PC-3 (cell line): ENCODE measurements around the gene NTRK1. TPM values are rescaled to one million over a fixed set of nuclear protein-coding genes. Genes with fewer than 3 reads are reported as not detected.

Source experiments
- ATAC-seq: fragments of 200-7000 bp; cut with Tn5 transposase; 2 replicates; pipeline ENCODE4 v1.9.1; 2020; ENCODE audit warnings: mild to moderate bottlenecking, moderate library complexity
- BruUV-seq: library from RNA; stranded (reverse); fragments of 400-500 nt; replicated peaks from 2 replicates; lab custom pipeline; 2021; lab: Mats Ljungman, UMichigan
- CTCF ChIA-PET: fragments of 300-600 bp; sonication (Branson Sonifier 250); formaldehyde crosslinking; loops from one replicate; lab custom pipeline; 2022; ENCODE audit warnings: antibody characterized with exemption; lab: Charles Lee
- POLR2A ChIA-PET: fragments of 300-600 bp; sonication (Branson Sonifier 250); formaldehyde crosslinking; loops from one replicate; lab custom pipeline; 2022; ENCODE audit warnings: antibody characterized with exemption; ENCODE audit not compliant: unreplicated experiment; lab: Charles Lee
- DNase-seq: peaks from one replicate; pipeline ENCODE4 v3.0.0-alpha.2; 2015
- H2AFZ ChIP-seq: fragments of 300-600 bp; sonication (generic); 2 replicates; pipeline ENCODE4 v1.6.0; 2016; ENCODE audit warnings: antibody characterized with exemption, low read length
- H3F3A ChIP-seq: fragments of 300-600 bp; sonication (generic); one replicate; pipeline ENCODE4 v1.6.0; 2017; ENCODE audit warnings: antibody characterized with exemption, low read length, control low read depth, mild to moderate bottlenecking; ENCODE audit not compliant: unreplicated experiment
- H3K27ac ChIP-seq: fragments of 300-600 bp; sonication (generic); 2 replicates; pipeline ENCODE4 v1.5.1; 2016; ENCODE audit warnings: mild to moderate bottlenecking, low read length
- H3K27me3 ChIP-seq: fragments of 300-600 bp; sonication (generic); 2 replicates; pipeline ENCODE4 v1.6.1; 2016; ENCODE audit warnings: low read length, mixed read lengths
- H3K36me3 ChIP-seq: fragments of 300-600 bp; sonication (generic); 2 replicates; pipeline ENCODE4 v1.6.1; 2016; ENCODE audit warnings: low read depth, mixed run types, low read length, mixed read lengths
- H3K4me1 ChIP-seq: fragments of 300-600 bp; sonication (generic); 2 replicates; pipeline ENCODE4 v1.5.1; 2016; ENCODE audit warnings: low read length; ENCODE audit not compliant: insufficient read depth
- H3K4me2 ChIP-seq: fragments of 300-600 bp; sonication (generic); 2 replicates; pipeline ENCODE4 v1.6.0; 2016; ENCODE audit warnings: low read length
- H3K4me3 ChIP-seq: fragments of 300-600 bp; sonication (generic); 2 replicates; pipeline ENCODE4 v1.5.1; 2016; ENCODE audit warnings: mild to moderate bottlenecking, low read length, mixed read lengths
- H3K79me2 ChIP-seq: fragments of 300-600 bp; sonication (generic); 2 replicates; pipeline ENCODE4 v1.6.1; 2017; ENCODE audit warnings: low read length, mixed read lengths
- H3K9ac ChIP-seq: fragments of 300-600 bp; sonication (generic); 2 replicates; pipeline ENCODE4 v1.6.0; 2016; ENCODE audit warnings: mild to moderate bottlenecking, low read length
- H3K9me2 ChIP-seq: fragments of 300-600 bp; sonication (generic); replicated peaks from 2 replicates; pipeline ENCODE4 v1.6.1; 2016; ENCODE audit warnings: mixed run types, low read length, mixed read lengths
- H3K9me3 ChIP-seq: fragments of 300-600 bp; sonication (generic); 2 replicates; pipeline ENCODE4 v1.6.1; 2016; ENCODE audit warnings: low read length, mixed read lengths
- H4K20me1 ChIP-seq: fragments of 300-600 bp; sonication (generic); 2 replicates; pipeline ENCODE4 v1.6.1; 2016; ENCODE audit warnings: low read length, mixed read lengths
- EZH2 ChIP-seq: fragments of 300-600 bp; sonication (generic); IDR thresholded peaks from one replicate; pipeline ENCODE4 v1.6.1; 2017; ENCODE audit warnings: antibody characterized with exemption, mild to moderate bottlenecking, low read length; ENCODE audit not compliant: unreplicated experiment
- EZH2phosphoT487 ChIP-seq: fragments of 300-600 bp; sonication (generic); IDR thresholded peaks from 2 replicates; pipeline ENCODE4 v1.6.1; 2018; ENCODE audit warnings: mild to moderate bottlenecking, antibody characterized with exemption, low read length, borderline replicate concordance
- intact Hi-C: fragments of 100-400 bp; cut with micrococcal nuclease; formaldehyde crosslinking; loops from 2 replicates; pipeline ENCODE4 v1.9.0; 2023
- total RNA-seq: library from RNA; depleted of rRNA; stranded (reverse); fragments of >200 nt; gene quantifications from 2 replicates; pipeline ENCODE4 v1.2.3, GENCODE V29; 2014
- TF ChIP-seq, protein P1 (sequence below): fragments of 300-600 bp; sonication (generic); conservative IDR thresholded peaks from 2 replicates; pipeline ENCODE4 v1.5.1; 2017; ENCODE audit warnings: antibody characterized with exemption, low read depth, mild to moderate bottlenecking, low read length

Gene NTRK1
- total RNA-seq, 1 experiment from 2014 or later = 0.15 TPM

- H3K9me2 ChIP-seq = no peaks in the 10 kb centered on the region
- peak overlapping the region; percentile 87 for H3K4me2 ChIP-seq
- H3K4me3 ChIP-seq = peak overlapping the region; percentile 72; the same call in 1 of the 2 replicates
- no peak overlapping the region for H3K27ac ChIP-seq
- ChIA-PET POLR2A (no interaction called here), CTCF (interaction anchor here (0.6 to 2.1 kb wide), 13 partner anchors 11 to 248 kb away, joined by 3 to 43 read pairs (median 5); partner anchors contain the start of genes INSRR and PRCC)
- no peaks in the 10 kb centered on the region for H4K20me1 ChIP-seq
- H3F3A ChIP-seq = peaks cover 6% of the 10 kb centered on the region
- intact Hi-C loops = no loop called here
- H2AFZ ChIP-seq = peak overlapping the region; percentile 86; the same call in 1 of the 2 replicates
- H3K9ac ChIP-seq = no peak overlapping the region
- TF ChIP-seq, protein P1, sequence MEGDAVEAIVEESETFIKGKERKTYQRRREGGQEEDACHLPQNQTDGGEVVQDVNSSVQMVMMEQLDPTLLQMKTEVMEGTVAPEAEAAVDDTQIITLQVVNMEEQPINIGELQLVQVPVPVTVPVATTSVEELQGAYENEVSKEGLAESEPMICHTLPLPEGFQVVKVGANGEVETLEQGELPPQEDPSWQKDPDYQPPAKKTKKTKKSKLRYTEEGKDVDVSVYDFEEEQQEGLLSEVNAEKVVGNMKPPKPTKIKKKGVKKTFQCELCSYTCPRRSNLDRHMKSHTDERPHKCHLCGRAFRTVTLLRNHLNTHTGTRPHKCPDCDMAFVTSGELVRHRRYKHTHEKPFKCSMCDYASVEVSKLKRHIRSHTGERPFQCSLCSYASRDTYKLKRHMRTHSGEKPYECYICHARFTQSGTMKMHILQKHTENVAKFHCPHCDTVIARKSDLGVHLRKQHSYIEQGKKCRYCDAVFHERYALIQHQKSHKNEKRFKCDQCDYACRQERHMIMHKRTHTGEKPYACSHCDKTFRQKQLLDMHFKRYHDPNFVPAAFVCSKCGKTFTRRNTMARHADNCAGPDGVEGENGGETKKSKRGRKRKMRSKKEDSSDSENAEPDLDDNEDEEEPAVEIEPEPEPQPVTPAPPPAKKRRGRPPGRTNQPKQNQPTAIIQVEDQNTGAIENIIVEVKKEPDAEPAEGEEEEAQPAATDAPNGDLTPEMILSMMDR = no peak; the same call in 1 of the 2 replicates
- TF ChIP-seq EZH2phosphoT487 (no peak), EZH2 (no peak)
- DNase-seq (no peak), ATAC-seq (peak; percentile 8)
- no peaks in the 10 kb centered on the region for H3K9me3 ChIP-seq
- BruUV-seq = no TSS peak
- H3K27me3 ChIP-seq = no peaks in the 10 kb centered on the region
- H3K4me1 ChIP-seq = peaks cover 25% of the 10 kb centered on the region
- no peaks in the 10 kb centered on the region for H3K36me3 ChIP-seq
- no peaks in the 10 kb centered on the region for H3K79me2 ChIP-seq
Measured at GRCh38 chr1:156928043-156928602, 67.5 kb downstream of the NTRK1 start.

DNA sequence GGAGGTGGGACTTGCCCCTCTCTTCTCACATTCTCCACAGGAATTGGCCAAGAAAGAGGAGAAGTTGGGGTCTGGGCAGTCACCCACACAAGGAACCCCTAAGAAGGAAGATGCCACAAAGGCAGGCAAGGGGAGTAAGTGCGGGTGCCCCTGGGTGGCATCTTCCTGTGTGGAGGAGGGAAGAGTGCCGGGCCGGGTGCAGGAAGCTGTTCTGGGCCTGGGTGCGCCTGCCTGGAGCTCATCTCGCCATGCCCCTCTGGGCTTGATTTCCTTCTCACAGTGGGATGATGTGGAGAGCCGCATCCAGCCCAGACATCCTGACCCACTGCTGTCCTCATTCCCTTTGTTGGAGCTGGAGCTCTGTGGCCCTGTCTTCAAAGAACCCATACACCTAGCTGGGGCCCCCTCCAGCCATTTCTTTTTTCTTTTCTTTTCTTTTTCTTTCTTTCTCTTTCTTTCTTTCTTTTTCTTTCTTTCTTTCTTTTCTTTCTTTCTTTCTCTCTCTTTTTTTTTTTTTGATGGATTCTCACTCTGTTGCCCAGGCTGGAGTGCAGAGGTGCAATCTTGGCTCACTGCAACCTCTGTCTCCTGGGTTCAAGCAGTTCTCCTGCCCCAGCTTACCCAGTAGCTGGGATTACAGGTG lies 69.1 kb downstream of the NTRK1 start:
- CTCF ChIA-PET = no interaction called here
- Histone ChIP-seq H3K4me1 (peaks cover 25% of the 10 kb centered on the region), H3K9me3 (no peaks in the 10 kb centered on the region), H3K27ac (no peak overlapping the region), H3K36me3 (no peaks in the 10 kb centered on the region), H2AFZ (no peak overlapping the region), H3K4me2 (no peak overlapping the region), H3K79me2 (no peaks in the 10 kb centered on the region), H3K9ac (no peak overlapping the region), H3F3A (peaks cover 6% of the 10 kb centered on the region), H3K27me3 (no peaks in the 10 kb centered on the region), H3K9me2 (no peaks in the 10 kb centered on the region), H3K4me3 (no peak overlapping the region), H4K20me1 (no peaks in the 10 kb centered on the region)
- DNase-seq (no peak), ATAC-seq (no peak)
- BruUV-seq = no TSS peak
- POLR2A ChIA-PET = no interaction called here
- intact Hi-C loops = no loop called here
- no peak for TF ChIP-seq EZH2
- TF ChIP-seq, protein P1 = no peak
- TF ChIP-seq EZH2phosphoT487 = no peak

DNA sequence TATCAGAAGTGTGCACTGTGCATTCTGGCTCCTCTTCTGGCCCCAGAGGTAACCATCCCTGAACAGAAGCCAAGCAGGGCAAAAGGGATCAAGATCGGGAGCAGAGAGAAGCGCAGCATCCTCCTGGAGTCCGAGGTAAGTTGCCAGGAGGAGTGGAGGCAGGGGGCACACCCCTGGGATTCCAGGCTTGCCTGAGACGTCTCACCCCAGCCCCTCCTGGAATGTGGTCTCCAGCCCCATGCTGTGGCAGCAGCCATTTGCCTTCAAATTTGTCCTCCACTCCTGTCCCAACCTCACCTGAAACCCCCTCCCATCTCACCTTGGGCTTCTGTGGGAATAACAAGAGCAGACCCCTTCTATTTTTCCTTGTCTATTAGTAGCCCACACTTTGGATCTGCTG lies 69.8 kb downstream of the NTRK1 start:
- DNase-seq = no peak
- ChIA-PET CTCF (no interaction called here), POLR2A (no interaction called here)
- Histone ChIP-seq H3K27me3 (no peaks in the 10 kb centered on the region), H3K79me2 (no peaks in the 10 kb centered on the region), H4K20me1 (no peaks in the 10 kb centered on the region), H3K9me2 (no peaks in the 10 kb centered on the region), H3K36me3 (no peaks in the 10 kb centered on the region), H2AFZ (no peak overlapping the region), H3K4me1 (peaks cover 21% of the 10 kb centered on the region), H3K4me2 (no peak overlapping the region), H3K27ac (no peak overlapping the region), H3K9ac (no peak overlapping the region), H3F3A (peaks cover 6% of the 10 kb centered on the region), H3K9me3 (no peaks in the 10 kb centered on the region), H3K4me3 (no peak overlapping the region)
- BruUV-seq = no TSS peak
- intact Hi-C loops = no loop called here
- TF ChIP-seq, protein P1 = no peak
- no peak for TF ChIP-seq EZH2phosphoT487
- no peak for TF ChIP-seq EZH2
- no peak for ATAC-seq
